H9 (cell line): ENCODE measurements around the gene USP9X. TPM values are rescaled to one million over a fixed set of nuclear protein-coding genes. Genes with fewer than 3 reads are reported as not detected.

Experiments
- DNase-seq: peaks from one replicate; pipeline ENCODE4 v3.0.0-alpha.2; 2017
- H2AFZ ChIP-seq: one replicate; pipeline ENCODE4 v1.6.1; 2013; ENCODE audit warnings: mild to moderate bottlenecking, low read length, control low read depth, moderate library complexity
- H2AK5ac ChIP-seq: 2 replicates; pipeline ENCODE4 v1.6.1; 2013; ENCODE audit warnings: low read length, control low read depth, mixed read lengths; ENCODE audit not compliant: insufficient read length
- H2BK120ac ChIP-seq: one replicate; pipeline ENCODE4 v1.6.1; 2013; ENCODE audit warnings: low read depth, mild to moderate bottlenecking, low read length, control low read depth, inconsistent platforms; ENCODE audit not compliant: poor library complexity, severe bottlenecking
- H2BK12ac ChIP-seq: 2 replicates; pipeline ENCODE4 v1.6.1; 2013; ENCODE audit warnings: low read length, control low read depth, mixed read lengths, low read depth; ENCODE audit not compliant: insufficient read length
- H2BK15ac ChIP-seq: 2 replicates; pipeline ENCODE4 v1.6.1; 2013; ENCODE audit warnings: low read depth, low read length, control low read depth
- H2BK20ac ChIP-seq: one replicate; pipeline ENCODE4 v1.6.1; 2013; ENCODE audit warnings: low read depth, mild to moderate bottlenecking, low read length, control low read depth, inconsistent platforms; ENCODE audit not compliant: poor library complexity, severe bottlenecking
- H2BK5ac ChIP-seq: 2 replicates; pipeline ENCODE4 v1.6.1; 2013; ENCODE audit warnings: low read length, control low read depth, mixed read lengths; ENCODE audit not compliant: insufficient read length
- H3K14ac ChIP-seq: 2 replicates; pipeline ENCODE4 v1.6.1; 2013; ENCODE audit warnings: low read length, control low read depth; ENCODE audit not compliant: insufficient read depth
- H3K18ac ChIP-seq: 2 replicates; pipeline ENCODE4 v1.6.1; 2013; ENCODE audit warnings: low read depth, mild to moderate bottlenecking, mixed read lengths, low read length, control low read depth; ENCODE audit not compliant: insufficient read length
- H3K23ac ChIP-seq: 2 replicates; pipeline ENCODE4 v1.6.1; 2013; ENCODE audit warnings: low read length, control low read depth, mixed read lengths, low read depth; ENCODE audit not compliant: insufficient read length
- H3K23me2 ChIP-seq: 2 replicates; pipeline ENCODE4 v1.6.1; 2013; ENCODE audit warnings: low read depth, mild to moderate bottlenecking, mixed read lengths, low read length, control low read depth; ENCODE audit not compliant: insufficient read length, poor library complexity, severe bottlenecking
- H3K27ac ChIP-seq: 2 replicates; pipeline ENCODE4 v1.5.1; 2013; ENCODE audit warnings: low read length, control low read depth, mixed read lengths, low read depth; ENCODE audit not compliant: insufficient read length
- H3K27me3 ChIP-seq: 2 replicates; pipeline ENCODE4 v1.6.1; 2013; ENCODE audit warnings: low read length, control low read depth, inconsistent platforms; ENCODE audit not compliant: insufficient read depth
- H3K4ac ChIP-seq: 2 replicates; pipeline ENCODE4 v1.6.1; 2013; ENCODE audit warnings: low read depth, mild to moderate bottlenecking, control low read depth, inconsistent platforms, low read length, moderate library complexity
- H3K4me1 ChIP-seq: 2 replicates; pipeline ENCODE4 v1.6.1; 2013; ENCODE audit warnings: low read length, control low read depth, inconsistent platforms; ENCODE audit not compliant: insufficient read depth
- H3K4me2 ChIP-seq: 2 replicates; pipeline ENCODE4 v1.6.1; 2013; ENCODE audit warnings: low read length, control low read depth, mixed read lengths; ENCODE audit not compliant: insufficient read length, insufficient read depth
- H3K56ac ChIP-seq: 2 replicates; pipeline ENCODE4 v1.6.1; 2013; ENCODE audit warnings: low read depth, mild to moderate bottlenecking, mixed read lengths, low read length, control low read depth; ENCODE audit not compliant: insufficient read length
- H3K79me1 ChIP-seq: 2 replicates; pipeline ENCODE4 v1.6.1; 2013; ENCODE audit warnings: low read depth, mild to moderate bottlenecking, moderate library complexity, low read length, control low read depth, inconsistent platforms; ENCODE audit not compliant: insufficient read depth, poor library complexity, severe bottlenecking
- H3K79me2 ChIP-seq: 2 replicates; pipeline ENCODE4 v1.6.1; 2013; ENCODE audit warnings: low read length, control low read depth, inconsistent platforms; ENCODE audit not compliant: insufficient read depth
- H3K9ac ChIP-seq: 2 replicates; pipeline ENCODE4 v1.6.1; 2013; ENCODE audit warnings: low read length, control low read depth, mixed read lengths; ENCODE audit not compliant: insufficient read length; ENCODE audit errors: extremely low read depth
- H3K9me3 ChIP-seq: one replicate; pipeline ENCODE4 v1.6.1; 2013; ENCODE audit warnings: low read depth, low read length, inconsistent platforms; ENCODE audit not compliant: control insufficient read depth
- H3T11ph ChIP-seq: one replicate; pipeline ENCODE4 v1.6.1; 2013; ENCODE audit warnings: mild to moderate bottlenecking, low read length, control low read depth, inconsistent platforms
- H4K20me1 ChIP-seq: one replicate; pipeline ENCODE4 v1.6.1; 2013; ENCODE audit not compliant: control insufficient read depth, insufficient read length, insufficient read depth
- H4K5ac ChIP-seq: 2 replicates; pipeline ENCODE4 v1.6.1; 2013; ENCODE audit warnings: low read depth, mild to moderate bottlenecking, mixed read lengths, low read length, control low read depth; ENCODE audit not compliant: insufficient read length
- H4K8ac ChIP-seq: replicated peaks from 2 replicates; pipeline ENCODE4 v1.6.1; 2013; ENCODE audit warnings: low read length, control low read depth, mixed read lengths, low read depth; ENCODE audit not compliant: insufficient read length
- H4K91ac ChIP-seq: 2 replicates; pipeline ENCODE4 v1.6.1; 2013; ENCODE audit warnings: low read depth, mild to moderate bottlenecking, moderate library complexity, mixed read lengths, low read length, control low read depth; ENCODE audit not compliant: insufficient read length
- H3K27ac Mint-ChIP-seq, 3 experiments: 2 replicates in 2 of 3; 3 replicates in 1 of 3; pipeline ENCODE4 v1.8.0; 2020 to 2021; ENCODE audit warnings: mixed read lengths in 3 of 3, mild to moderate bottlenecking in 1 of 3, moderate library complexity in 1 of 3
- H3K27me3 Mint-ChIP-seq: 2 replicates; pipeline ENCODE4 v1.8.0; 2021; ENCODE audit warnings: low read depth, mild to moderate bottlenecking, moderate library complexity, mixed read lengths
- H3K36me3 Mint-ChIP-seq, 3 experiments: 2 replicates in 2 of 3; 3 replicates in 1 of 3; pipeline ENCODE4 v1.8.0; 2020 to 2021; ENCODE audit warnings: low read depth in 3 of 3, mixed read lengths in 3 of 3; ENCODE audit not compliant: insufficient read depth in 1 of 3
- H3K4me1 Mint-ChIP-seq, 2 experiments: 2 replicates each; pipeline ENCODE4 v1.8.0; 2020; ENCODE audit warnings: mixed read lengths in 2 of 2
- H3K4me3 Mint-ChIP-seq, 2 experiments: 2 replicates in 1 of 2; 3 replicates in 1 of 2; pipeline ENCODE4 v1.8.0; 2020 to 2021; ENCODE audit warnings: mild to moderate bottlenecking in 2 of 2, mixed read lengths in 2 of 2, moderate library complexity in 1 of 2
- H3K9me3 Mint-ChIP-seq, 2 experiments: 2 replicates in 1 of 2; 3 replicates in 1 of 2; pipeline ENCODE4 v1.8.0; 2020; ENCODE audit warnings: mild to moderate bottlenecking in 2 of 2, mixed read lengths in 2 of 2, moderate library complexity in 1 of 2
- WGBS: extraction: QIAGEN DNeasy Blood & Tissue Kit; methylation state at CpG from one replicate; pipeline ENCODE4 v1.1.7; 2013; ENCODE audit warnings: missing lambda C conversion rate, low lambda C conversion rate, mixed read lengths; ENCODE audit not compliant: insufficient read length; ENCODE audit errors: extremely low coverage; 5-methylcytosine and 5-hydroxymethylcytosine counted together
- total RNA-seq: library from RNA; stranded (reverse); gene quantifications from 2 replicates; pipeline ENCODE4 v1.2.1, GENCODE V29; 2021
- TF ChIP-seq, protein P1 (sequence below): fragments of 200-600 bp; sonication (generic); conservative IDR thresholded peaks from 3 replicates; pipeline ENCODE4 v1.8.0; 2021; ENCODE audit warnings: antibody characterized with exemption, mild to moderate bottlenecking

The USP9X gene
- total RNA-seq, 1 experiment from 2014 or later, result 284 TPM

DNA sequence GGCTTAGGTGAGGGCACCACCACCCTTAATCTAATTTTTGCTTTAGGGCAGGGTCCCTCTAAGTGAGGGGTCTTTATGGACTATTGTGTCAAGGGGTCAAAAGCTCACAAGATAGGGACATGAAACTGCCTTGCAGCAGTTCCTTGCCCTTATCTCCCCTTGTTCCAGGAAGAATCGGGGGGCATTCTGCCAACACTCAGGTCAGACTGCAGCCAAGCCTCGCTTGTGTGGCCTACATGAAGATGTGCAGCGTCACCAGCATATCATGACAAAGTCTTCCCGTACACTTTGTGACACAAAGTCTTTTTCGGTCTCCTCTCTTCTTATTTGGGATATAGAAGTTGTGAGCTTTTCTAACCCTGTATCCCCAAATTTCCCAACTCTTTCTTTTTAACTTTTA, 17.5 kb upstream of the USP9X start:
- H3K23me2 ChIP-seq, result no peaks in the 10 kb centered on the region
- no peak overlapping the region for H3K14ac ChIP-seq
- Mint-ChIP-seq H3K27me3 (peaks cover 4% of the 10 kb centered on the region; the same call in 1 of the 2 replicates), H3K36me3 (peaks cover 0 to 5% (median 2%) of the 10 kb centered on the region in 3 experiments; a peak in 4 of 7 replicates), H3K4me3 (no peak overlapping the region), H3K27ac (no peak overlapping the region), H3K9me3 (peaks cover 36 to 44% of the 10 kb centered on the region in 2 experiments), H3K4me1 (peaks cover 3 to 5% of the 10 kb centered on the region in 2 experiments; a peak in 2 of 4 replicates)
- no peak overlapping the region for H2BK12ac ChIP-seq
- no peak overlapping the region for H3T11ph ChIP-seq
- no peak overlapping the region for H2BK15ac ChIP-seq
- H2AFZ ChIP-seq, result no peak overlapping the region
- no peak overlapping the region for H4K5ac ChIP-seq
- no peaks in the 10 kb centered on the region for H4K20me1 ChIP-seq
- H3K56ac ChIP-seq, result no peak overlapping the region
- H2BK120ac ChIP-seq, result no peak overlapping the region
- no peak overlapping the region for H4K8ac ChIP-seq
- H3K4me2 ChIP-seq, result no peak overlapping the region
- H4K91ac ChIP-seq, result no peak overlapping the region
- no peak overlapping the region for H2BK20ac ChIP-seq
- no peak overlapping the region for H3K27ac ChIP-seq
- no peak overlapping the region for H2BK5ac ChIP-seq
- no peaks in the 10 kb centered on the region; the same call in 1 of the 2 replicates for H3K4me1 ChIP-seq
- H3K9me3 ChIP-seq, result no peaks in the 10 kb centered on the region
- no peak overlapping the region for H3K18ac ChIP-seq
- H3K27me3 ChIP-seq, result no peaks in the 10 kb centered on the region
- no peaks in the 10 kb centered on the region for H3K79me1 ChIP-seq
- H3K9ac ChIP-seq, result no peak overlapping the region
- DNase-seq, result no peak
- no peak overlapping the region for H3K4ac ChIP-seq
- TF ChIP-seq, protein P1, sequence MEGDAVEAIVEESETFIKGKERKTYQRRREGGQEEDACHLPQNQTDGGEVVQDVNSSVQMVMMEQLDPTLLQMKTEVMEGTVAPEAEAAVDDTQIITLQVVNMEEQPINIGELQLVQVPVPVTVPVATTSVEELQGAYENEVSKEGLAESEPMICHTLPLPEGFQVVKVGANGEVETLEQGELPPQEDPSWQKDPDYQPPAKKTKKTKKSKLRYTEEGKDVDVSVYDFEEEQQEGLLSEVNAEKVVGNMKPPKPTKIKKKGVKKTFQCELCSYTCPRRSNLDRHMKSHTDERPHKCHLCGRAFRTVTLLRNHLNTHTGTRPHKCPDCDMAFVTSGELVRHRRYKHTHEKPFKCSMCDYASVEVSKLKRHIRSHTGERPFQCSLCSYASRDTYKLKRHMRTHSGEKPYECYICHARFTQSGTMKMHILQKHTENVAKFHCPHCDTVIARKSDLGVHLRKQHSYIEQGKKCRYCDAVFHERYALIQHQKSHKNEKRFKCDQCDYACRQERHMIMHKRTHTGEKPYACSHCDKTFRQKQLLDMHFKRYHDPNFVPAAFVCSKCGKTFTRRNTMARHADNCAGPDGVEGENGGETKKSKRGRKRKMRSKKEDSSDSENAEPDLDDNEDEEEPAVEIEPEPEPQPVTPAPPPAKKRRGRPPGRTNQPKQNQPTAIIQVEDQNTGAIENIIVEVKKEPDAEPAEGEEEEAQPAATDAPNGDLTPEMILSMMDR, result no peak
- no CpG with 5 or more reads among the region's 5 CpGs for WGBS
- no peak overlapping the region for H2AK5ac ChIP-seq
- H3K79me2 ChIP-seq, result no peaks in the 10 kb centered on the region
- H3K23ac ChIP-seq, result no peak overlapping the region
